Right cardiac atrium (tissue), 5 donors: ENCODE data around the gene TEX261. TPM values are rescaled to one million over a fixed set of nuclear protein-coding genes. Genes with fewer than 3 reads are reported as not detected.

Experiments used
- ATAC-seq, 2 donors: fragments of 200-7000 bp; cut with Tn5 transposase; one replicate each; pipeline versions ENCODE4 v1.8.0 to v1.9.1; 2020; ENCODE audit warnings: moderate library complexity in 2 of 2, mild to moderate bottlenecking in 1 of 2
- DNase-seq, 3 donors: peaks; one replicate each; pipeline ENCODE4 v3.0.0-alpha.2; 2020
- H3K27ac ChIP-seq: one replicate; pipeline ENCODE4 v1.5.1; 2013; ENCODE audit warnings: mild to moderate bottlenecking, low read length, control low read depth, moderate library complexity
- H3K27me3 ChIP-seq: one replicate; pipeline ENCODE4 v1.6.1; 2013; ENCODE audit not compliant: control insufficient read depth, insufficient read depth
- H3K4me1 ChIP-seq: one replicate; pipeline ENCODE4 v1.6.1; 2013; ENCODE audit warnings: low read length; ENCODE audit not compliant: control insufficient read depth, insufficient read depth
- H3K4me3 ChIP-seq: one replicate; pipeline ENCODE4 v1.5.1; 2013; ENCODE audit warnings: low read length, control low read depth
- H3K9me3 ChIP-seq: one replicate; pipeline ENCODE4 v1.6.1; 2013; ENCODE audit warnings: low read length; ENCODE audit not compliant: control insufficient read depth
- WGBS: extraction: QIAGEN DNeasy Blood & Tissue Kit; methylation state at CpG from one replicate; pipeline ENCODE4 v1.1.7; 2013; 5-methylcytosine and 5-hydroxymethylcytosine counted together
- intact Hi-C, 4 donors: fragments of 100-400 bp; cut with DNase I; formaldehyde crosslinking; loops; one replicate each; pipeline versions ENCODE4 v1.11.0 to v1.14.0; 2022 to 2023
- polyA plus RNA-seq: library from polyadenylated mRNA; stranded (reverse); fragments of 200-250 nt; gene quantifications from one replicate; pipeline ENCODE4 v1.2.3, GENCODE V29; 2013
- total RNA-seq, 4 donors: library from RNA; stranded (reverse); fragmentation: NEBNext Ultra II Directional; extraction: Animal tissue kit (Norgen Biotek cat#: 25700); gene quantifications; one replicate each; pipeline ENCODE4 v1.2.1, GENCODE V29; 2021
- donor health status: healthy with polysubstance abuse.
- donor health status: DM: no; HTN: yes; CAD: no.
- donor health status: DM: no; HTN: no; CAD: no.
- donor health status: DM: no; HTN: yes; CAD: no; lungs with severe emphysema.
- donor health status: DM: yes; HTN: yes; CAD: no.

TEX261 gene
- total and polyA plus RNA-seq, 5 donors, result 37.7 to 59.4 (median 43.6) TPM

GRCh38 chr2:70939839-70940580 lies 54.7 kb downstream of the TEX261 start:
- H3K4me1 ChIP-seq, result no peaks in the 10 kb centered on the region
- intact Hi-C loops, result loop anchor here in 1 of 4 donors (10.0 kb wide), 1 partner anchor 75 kb away; no protein-coding TSS in a partner anchor
- no peak overlapping the region for H3K27ac ChIP-seq
- 81% methylated on average over 10 of the region's 10 CpGs for WGBS
- H3K27me3 ChIP-seq, result no peaks in the 10 kb centered on the region
- ATAC-seq (no peak), DNase-seq (no peak)
- no peaks in the 10 kb centered on the region for H3K9me3 ChIP-seq
- no peak overlapping the region for H3K4me3 ChIP-seq

- ATAC-seq, result no peak
- Histone ChIP-seq H3K27me3 (no peaks in the 10 kb centered on the region), H3K4me1 (no peaks in the 10 kb centered on the region), H3K4me3 (no peak overlapping the region), H3K27ac (no peak overlapping the region), H3K9me3 (no peaks in the 10 kb centered on the region)
- WGBS, result 40% methylated on average over 30 of the region's 30 CpGs
- intact Hi-C loops, result no loop called here
- no peak for DNase-seq
Measured at GRCh38 chr2:70939001-70939838, 55.5 kb downstream of the TEX261 start.

- H3K4me1 ChIP-seq, result no peaks in the 10 kb centered on the region
Measured at GRCh38 chr2:70938586-70938950, 56.1 kb downstream of the TEX261 start.

GRCh38 chr2:70937866-70938585 lies 56.6 kb downstream of the TEX261 start:
- H3K4me3 ChIP-seq, result no peak overlapping the region
- H3K27ac ChIP-seq, result no peak overlapping the region
- intact Hi-C loops, result no loop called here
- H3K27me3 ChIP-seq, result no peaks in the 10 kb centered on the region
- ATAC-seq, result no peak
- WGBS, result 73% methylated on average over 10 of the region's 10 CpGs
- no peaks in the 10 kb centered on the region for H3K4me1 ChIP-seq
- no peak for DNase-seq
- no peaks in the 10 kb centered on the region for H3K9me3 ChIP-seq

More at GRCh38 chr2:70938586-70938950, 56.1 kb downstream of the TEX261 start:
- no peak overlapping the region for H3K4me3 ChIP-seq
- 39% methylated on average over 3 of the region's 3 CpGs for WGBS
- no peak overlapping the region for H3K27ac ChIP-seq
- intact Hi-C loops, result no loop called here
- ATAC-seq (no peak), DNase-seq (no peak)
- H3K9me3 ChIP-seq, result no peaks in the 10 kb centered on the region
- H3K27me3 ChIP-seq, result no peaks in the 10 kb centered on the region

- WGBS, result 66% methylated on average over 10 of the region's 10 CpGs
- Histone ChIP-seq H3K4me1 (no peaks in the 10 kb centered on the region), H3K27ac (no peak overlapping the region), H3K27me3 (no peaks in the 10 kb centered on the region), H3K4me3 (no peak overlapping the region), H3K9me3 (no peaks in the 10 kb centered on the region)
- intact Hi-C loops, result no loop called here
- no peak for DNase-seq
- no peak for ATAC-seq
Measured at GRCh38 chr2:70936979-70937811, 57.5 kb downstream of the TEX261 start.

GRCh38 chr2:70936165-70936978 lies 58.3 kb downstream of the TEX261 start:
- H3K9me3 ChIP-seq, result no peaks in the 10 kb centered on the region
- H3K27ac ChIP-seq, result no peak overlapping the region
- ATAC-seq (no peak), DNase-seq (no peak)
- H3K4me1 ChIP-seq, result no peaks in the 10 kb centered on the region
- no peak overlapping the region for H3K4me3 ChIP-seq
- no peaks in the 10 kb centered on the region for H3K27me3 ChIP-seq
- 81% methylated on average over 10 of the region's 10 CpGs for WGBS
- intact Hi-C loops, result no loop called here

Other genes starting within 250 kb of the TEX261 start
- 1 to 10 TPM in 1 of 4 donors, under 1 TPM in 3; 0.40 to 1.3 (median 0.60) TPM for gene ADD2, start 226.7 kb downstream of the TEX261 start, total RNA-seq
- 0.45 TPM for gene ADD2, start 226.7 kb downstream of the TEX261 start, polyA plus RNA-seq
- gene FIGLA, start 204.2 kb downstream of the TEX261 start, total RNA-seq, result not detected
- not detected for gene FIGLA, start 204.2 kb downstream of the TEX261 start, polyA plus RNA-seq
- under 1 TPM in 3 of 4 donors, not detected in 1; 0.12 to 0.40 (median 0.17) TPM for gene CLEC4F, start 174.3 kb downstream of the TEX261 start, total RNA-seq
- 0.36 TPM for gene CLEC4F, start 174.3 kb downstream of the TEX261 start, polyA plus RNA-seq
- gene CD207, start 159.1 kb downstream of the TEX261 start, total RNA-seq, result under 1 TPM in 3 of 4 donors, not detected in 1; 0.20 to 0.23 (median 0.21) TPM
- 0.18 TPM for gene CD207, start 159.1 kb downstream of the TEX261 start, polyA plus RNA-seq
- gene VAX2, start 94.3 kb downstream of the TEX261 start, total RNA-seq, result 1 to 10 TPM in 1 of 4 donors, under 1 TPM in 2, not detected in 1; 0.37 to 1.0 (median 0.65) TPM
- gene VAX2, start 94.3 kb downstream of the TEX261 start, polyA plus RNA-seq, result 1.2 TPM
- under 1 TPM in 2 of 4 donors, not detected in 2; 0.26 to 0.84 TPM for gene ATP6V1B1, start 59.0 kb downstream of the TEX261 start, total RNA-seq
- gene ATP6V1B1, start 59.0 kb downstream of the TEX261 start, polyA plus RNA-seq, result 0.93 TPM
- 1 to 10 TPM in 3 of 4 donors, under 1 TPM in 1; 0.71 to 3.1 (median 1.1) TPM for gene ANKRD53, start 16.2 kb downstream of the TEX261 start, total RNA-seq
- 1.3 TPM for gene ANKRD53, start 16.2 kb downstream of the TEX261 start, polyA plus RNA-seq
- 10 to 100 TPM; 50.1 to 63.1 (median 57.8) TPM for gene NAGK, start 73.8 kb upstream of the TEX261 start, total RNA-seq
- gene NAGK, start 73.8 kb upstream of the TEX261 start, polyA plus RNA-seq, result 53.5 TPM
- gene MCEE, start 135.4 kb upstream of the TEX261 start, total RNA-seq, result 10 to 100 TPM; 25.0 to 32.6 (median 28.8) TPM
- gene MCEE, start 135.4 kb upstream of the TEX261 start, polyA plus RNA-seq, result 44.2 TPM
- 10 to 100 TPM; 19.1 to 22.3 (median 21.2) TPM for gene MPHOSPH10, start 135.8 kb upstream of the TEX261 start, total RNA-seq
- gene MPHOSPH10, start 135.8 kb upstream of the TEX261 start, polyA plus RNA-seq, result 23.4 TPM
- 10 to 100 TPM; 21.5 to 34.5 (median 30.9) TPM for gene PAIP2B, start 232.2 kb upstream of the TEX261 start, total RNA-seq
- 14.2 TPM for gene PAIP2B, start 232.2 kb upstream of the TEX261 start, polyA plus RNA-seq